ENCODE data around the gene ZNF385B.

The ZNF385B gene

GRCh38 chr2:179581605-179582004 lies 279.8 kb downstream of the ZNF385B start:
- H3K36me3 ChIP-seq (ENCODE audit: control insufficient read depth in 2 of 2, insufficient read depth in 1 of 2, low read length in 2 of 2) = no peaks in the 10 kb centered on the region
- no peak for TF ChIP-seq ZNF184 (tag by site-specific recombination; IDR thresholded peaks at IDR 0.05)
- TF ChIP-seq ZNF416 (tag by site-specific recombination; IDR thresholded peaks at IDR 0.05) = no peak
- TF ChIP-seq ZBTB48 (tag by site-specific recombination; IDR thresholded peaks at IDR 0.05) = no peak
- no peak for TF ChIP-seq ZNF26 (tag by site-specific recombination; IDR thresholded peaks at IDR 0.05)
- TF ChIP-seq SP2 (tag by site-specific recombination; IDR thresholded peaks at IDR 0.05) = 0 out of 2 replicates have a peak, but pooled peaks have one; percentile 13
- no peak for TF ChIP-seq SP3 (tag by site-specific recombination; IDR thresholded peaks at IDR 0.05)
- TF ChIP-seq ZNF580 (tag by site-specific recombination; IDR thresholded peaks at IDR 0.05) = no peak
- no peak for TF ChIP-seq ZNF19 (tag by site-specific recombination; IDR thresholded peaks at IDR 0.05; ENCODE audit: low read depth)
- no peak for TF ChIP-seq ZNF623 (tag by site-specific recombination; IDR thresholded peaks at IDR 0.05)
- H3K4me1 ChIP-seq (ENCODE audit: control insufficient read depth, insufficient read depth, low read length) = no peaks in the 10 kb centered on the region
- POLR2A ChIA-PET = no interaction called here
- no peak overlapping the region for H3K4me3 ChIP-seq (ENCODE audit: low read depth, low read length)
- CTCF ChIA-PET = interaction anchor here (0.6 to 1.0 kb wide), 2 partner anchors 12 to 170 kb away, joined by 3 to 5 read pairs; no protein-coding TSS in a partner anchor
- no peak overlapping the region for H3K27ac ChIP-seq (ENCODE audit: extremely low read depth, low read depth, low read length)
- H3K9me3 ChIP-seq (ENCODE audit: control insufficient read depth, insufficient read depth, low read depth, low read length) = no peaks in the 10 kb centered on the region

GRCh38 chr2:179580378-179581146 lies 280.9 kb downstream of the ZNF385B start:
- ChIA-PET POLR2A (no interaction called here), CTCF (interaction anchor here (1.0 kb wide), 1 partner anchor 169 kb away, joined by 3 read pairs; no protein-coding TSS in a partner anchor)
- TF ChIP-seq ZNF280C (tag by site-specific recombination; IDR thresholded peaks at IDR 0.05) (no peak), ZNF341 (tag by site-specific recombination; IDR thresholded peaks at IDR 0.05; ENCODE audit: low read depth) (no peak), ZNF324 (tag by site-specific recombination; IDR thresholded peaks at IDR 0.05) (no peak), WT1 (tag by site-specific recombination; IDR thresholded peaks at IDR 0.05) (no peak)
- Histone ChIP-seq H3K36me3 (ENCODE audit: control insufficient read depth in 2 of 2, insufficient read depth in 1 of 2, low read length in 2 of 2) (no peaks in the 10 kb centered on the region), H3K4me3 (ENCODE audit: low read depth, low read length) (no peak overlapping the region), H3K9me3 (ENCODE audit: control insufficient read depth, insufficient read depth, low read depth, low read length) (no peaks in the 10 kb centered on the region), H3K4me1 (ENCODE audit: control insufficient read depth, insufficient read depth, low read length) (no peaks in the 10 kb centered on the region), H3K27ac (ENCODE audit: extremely low read depth, low read depth, low read length) (no peak overlapping the region)

GRCh38 chr2:179579800-179580199 lies 281.6 kb downstream of the ZNF385B start:
- H3K9me3 ChIP-seq (ENCODE audit: control insufficient read depth, insufficient read depth, low read depth, low read length) = no peaks in the 10 kb centered on the region
- ChIA-PET POLR2A (no interaction called here), CTCF (no interaction called here)
- TF ChIP-seq MZF1 (tag by site-specific recombination; IDR thresholded peaks at IDR 0.05; ENCODE audit: borderline replicate concordance) (no peak), ZNF239 (tag by site-specific recombination; IDR thresholded peaks at IDR 0.05) (no peak), ZBTB44 (tag by site-specific recombination; IDR thresholded peaks at IDR 0.05) (no peak), ZNF830 (tag by site-specific recombination; IDR thresholded peaks at IDR 0.05; ENCODE audit: low read depth) (no peak), WT1 (tag by site-specific recombination; IDR thresholded peaks at IDR 0.05) (no peak), PATZ1 (tag by site-specific recombination; IDR thresholded peaks at IDR 0.05) (no peak), KLF8 (tag by site-specific recombination; IDR thresholded peaks at IDR 0.05) (no peak), SP2 (tag by site-specific recombination; IDR thresholded peaks at IDR 0.05) (no peak), ATF2 (tag by site-specific recombination; IDR thresholded peaks at IDR 0.05; ENCODE audit: low read depth) (no peak), ZNF544 (tag by site-specific recombination; IDR thresholded peaks at IDR 0.05) (no peak)
- peaks cover 1% of the 10 kb centered on the region; the same call in 1 of the 2 replicates for H3K4me1 ChIP-seq (ENCODE audit: control insufficient read depth, insufficient read depth, low read length)
- no peak overlapping the region for H3K27ac ChIP-seq (ENCODE audit: extremely low read depth, low read depth, low read length)
- no peaks in the 10 kb centered on the region for H3K36me3 ChIP-seq (ENCODE audit: control insufficient read depth in 2 of 2, insufficient read depth in 1 of 2, low read length in 2 of 2)
- H3K4me3 ChIP-seq (ENCODE audit: low read depth, low read length) = no peak overlapping the region
